GM10266 (cell line): ENCODE measurements around the gene GDF11.
A peak's percentile ranks its signal among the peaks of the same experiment; 100 is the strongest.

ENCODE experiments used
- DNase-seq: peaks from one replicate; pipeline ENCODE4 v3.0.0; 2012; ENCODE audit errors: extremely low spot score
- CTCF ChIP-seq: IDR thresholded peaks from 2 replicates; pipeline ENCODE4 v1.5.1; 2012; ENCODE audit warnings: mild to moderate bottlenecking, low read depth; ENCODE audit not compliant: control insufficient read depth, insufficient read depth; ENCODE audit errors: missing control alignments

GDF11 gene

GRCh38 chr12:55728939-55729818, 13.7 kb upstream of the GDF11 start, which contains the start of gene CD63:
CD63 (minus strand) TSS chr12:55729009; CDS start chr12:55728341, 668 bp downstream.
- peak; percentile 22 for TF ChIP-seq CTCF
- peak; percentile 96 for DNase-seq

GRCh38 chr12:55729819-55730818, 12.8 kb upstream of the GDF11 start:
- peak; percentile 68 for DNase-seq
- TF ChIP-seq CTCF, result peak; percentile 13

- DNase-seq, result no peak
- no peak for TF ChIP-seq CTCF
These were observed 10.6 kb upstream of the GDF11 start for GRCh38 chr12:55732288-55732687.

GRCh38 chr12:55733021-55733555, 9.8 kb upstream of the GDF11 start:
- no peak for TF ChIP-seq CTCF
- DNase-seq, result no peak

GRCh38 chr12:55733858-55734257, 9.1 kb upstream of the GDF11 start:
- no peak for DNase-seq
- no peak for TF ChIP-seq CTCF

GRCh38 chr12:55734595-55734994, 8.3 kb upstream of the GDF11 start:
- DNase-seq, result no peak
- TF ChIP-seq CTCF, result no peak

GRCh38 chr12:55736076-55736475, 6.8 kb upstream of the GDF11 start:
- TF ChIP-seq CTCF, result no peak
- no peak for DNase-seq
